ENCODE data around the gene ABCG2. TPM values are rescaled to one million over a fixed set of nuclear protein-coding genes. Genes with fewer than 3 reads are reported as not detected.

The ABCG2 gene
- total RNA-seq, 2 donors from 2014 or later = 0.74 TPM; not detected in 1

DNA sequence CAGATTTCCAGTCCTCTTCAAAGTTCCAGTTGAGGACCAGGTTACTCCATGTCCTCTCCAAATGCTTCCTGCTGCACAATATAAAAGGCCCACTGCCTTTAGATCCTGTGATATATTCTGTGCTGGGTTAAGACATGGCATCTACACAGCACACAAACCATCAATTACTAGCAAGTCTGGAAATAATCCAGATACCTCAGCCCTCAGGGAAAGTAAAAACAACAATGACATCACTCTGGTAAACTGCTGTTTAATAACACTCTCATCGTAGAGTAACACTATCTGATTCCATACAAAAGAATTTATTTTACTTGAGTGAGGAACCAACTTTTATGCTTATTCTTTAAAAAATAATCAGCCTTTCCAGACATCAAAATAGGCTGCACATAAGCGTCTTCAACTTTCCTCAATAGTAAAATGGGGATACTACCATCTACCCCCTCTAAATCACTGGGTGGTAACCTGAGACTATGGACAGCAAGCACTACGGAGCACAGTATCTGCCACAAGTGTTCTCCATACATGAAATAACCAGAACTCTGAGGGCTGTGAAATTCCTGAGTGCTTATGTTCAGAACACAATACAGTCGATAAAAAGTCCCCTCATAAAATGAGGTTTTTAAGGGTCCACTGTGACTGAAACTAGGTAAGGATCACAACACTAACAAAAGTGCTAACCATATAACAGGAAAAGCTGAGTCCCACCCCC, 53.4 kb downstream of the ABCG2 start:
- Mint-ChIP-seq H3K36me3 (no peaks in the 10 kb centered on the region), H3K27ac (no peak overlapping the region), H3K9me3 (no peaks in the 10 kb centered on the region)
- ATAC-seq (no peak), DNase-seq (ENCODE audit: low spot score in 2 of 2) (no peak)

DNA sequence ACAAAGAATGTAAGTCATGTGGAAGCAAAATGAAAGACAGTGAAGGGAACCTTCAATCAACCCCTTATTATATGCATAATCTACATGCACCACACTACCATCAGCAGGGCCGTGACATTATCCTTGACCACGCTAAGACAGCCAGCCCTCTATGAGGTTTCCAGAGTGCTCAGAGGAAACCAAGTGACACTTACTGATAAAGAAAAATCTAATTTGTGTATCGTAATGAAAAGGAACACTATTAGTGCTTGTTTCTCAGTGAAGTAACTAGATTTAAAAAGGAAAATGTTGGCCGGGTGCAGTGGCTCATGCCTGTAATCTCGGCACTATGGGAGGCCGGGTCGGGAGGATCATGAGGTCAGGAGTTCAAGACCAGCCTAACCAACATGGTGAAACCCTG, 56.4 kb downstream of the ABCG2 start:
- no peak for ATAC-seq
- H3K36me3 Mint-ChIP-seq = no peaks in the 10 kb centered on the region
- DNase-seq (ENCODE audit: low spot score in 2 of 2) = no peak
- no peak overlapping the region for H3K27ac Mint-ChIP-seq
- H3K9me3 Mint-ChIP-seq = no peaks in the 10 kb centered on the region

DNA sequence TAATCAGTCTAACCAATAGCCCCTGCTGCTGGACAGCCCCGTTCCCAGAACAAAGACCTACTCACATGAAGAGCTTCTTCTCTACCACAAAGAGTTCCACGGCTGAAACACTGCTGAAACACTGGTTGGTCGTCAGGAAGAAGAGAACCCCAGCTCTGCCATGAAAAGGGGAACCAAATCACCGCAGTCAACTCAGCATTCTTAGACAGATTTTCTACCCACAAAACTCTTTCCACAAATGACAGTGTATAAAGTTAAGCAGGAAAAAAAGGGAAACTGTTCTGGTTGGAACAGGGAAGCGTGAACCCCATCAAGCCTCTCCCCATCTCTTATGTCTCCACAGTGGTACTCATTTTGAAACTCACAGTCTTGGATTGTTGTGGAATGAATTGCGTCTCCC, 57.3 kb downstream of the ABCG2 start:
- DNase-seq (ENCODE audit: low spot score in 2 of 2) (no peak), ATAC-seq (no peak)
- H3K36me3 Mint-ChIP-seq = no peaks in the 10 kb centered on the region
- no peak overlapping the region for H3K27ac Mint-ChIP-seq
- no peaks in the 10 kb centered on the region for H3K9me3 Mint-ChIP-seq

DNA sequence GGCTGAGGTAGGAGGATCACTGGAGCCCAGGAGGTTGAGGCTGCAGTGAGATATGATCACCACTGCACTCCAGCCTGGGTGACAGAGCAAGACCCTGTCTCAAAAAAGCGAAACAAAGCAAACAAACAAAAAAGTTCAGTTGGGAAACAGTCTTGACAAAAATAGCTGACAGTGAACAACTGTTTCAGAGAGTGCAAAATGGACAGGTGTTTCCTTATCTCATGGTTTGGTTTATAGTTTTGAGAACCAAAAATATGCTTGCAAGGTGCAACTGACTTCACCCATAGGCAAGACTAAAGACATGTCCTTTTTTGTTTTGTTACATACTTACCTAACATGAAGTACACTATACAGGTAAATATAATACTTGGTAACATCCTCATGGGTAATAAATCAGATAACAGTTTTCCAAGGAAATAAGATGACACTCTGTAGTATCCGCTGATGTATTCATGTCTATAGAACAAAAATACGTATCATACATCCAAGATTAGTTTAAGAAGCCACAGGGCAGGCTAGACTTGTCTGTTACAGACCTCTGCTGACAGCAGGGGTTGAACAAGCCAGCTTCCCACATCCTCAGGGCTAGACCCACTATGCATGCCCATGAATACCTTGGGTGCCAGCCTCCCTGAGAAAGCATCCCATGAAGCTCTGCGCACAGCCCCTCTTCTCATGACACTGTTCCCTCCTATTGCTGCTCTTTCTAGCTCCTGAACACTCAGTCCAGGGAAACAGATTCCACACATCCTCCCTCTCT, 59.3 kb downstream of the ABCG2 start:
- Mint-ChIP-seq H3K36me3 (no peaks in the 10 kb centered on the region), H3K9me3 (no peaks in the 10 kb centered on the region), H3K27ac (no peak overlapping the region)
- DNase-seq (ENCODE audit: low spot score in 2 of 2) = no peak
- no peak for ATAC-seq

DNA sequence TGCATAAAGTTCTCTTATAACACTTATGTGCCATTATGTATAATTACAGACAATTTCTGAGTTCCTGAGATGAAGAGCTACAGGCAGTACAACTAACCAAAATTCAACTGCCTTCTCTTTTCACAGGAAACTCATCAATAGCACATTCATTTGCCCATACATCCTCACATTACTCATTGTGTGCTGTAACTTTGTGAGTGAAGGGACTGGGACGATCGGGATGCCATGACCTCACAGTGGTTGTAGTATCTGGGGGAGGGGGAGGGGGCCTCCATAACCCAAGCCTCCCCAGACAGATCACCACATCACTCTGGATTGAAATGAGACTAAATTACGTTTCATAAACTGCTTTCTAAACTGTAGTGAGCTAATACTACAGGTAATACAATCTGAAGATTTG, 60.7 kb downstream of the ABCG2 start:
- Mint-ChIP-seq H3K36me3 (no peaks in the 10 kb centered on the region), H3K27ac (no peak overlapping the region), H3K9me3 (no peaks in the 10 kb centered on the region)
- no peak for ATAC-seq
- DNase-seq (ENCODE audit: low spot score in 2 of 2) = no peak

DNA sequence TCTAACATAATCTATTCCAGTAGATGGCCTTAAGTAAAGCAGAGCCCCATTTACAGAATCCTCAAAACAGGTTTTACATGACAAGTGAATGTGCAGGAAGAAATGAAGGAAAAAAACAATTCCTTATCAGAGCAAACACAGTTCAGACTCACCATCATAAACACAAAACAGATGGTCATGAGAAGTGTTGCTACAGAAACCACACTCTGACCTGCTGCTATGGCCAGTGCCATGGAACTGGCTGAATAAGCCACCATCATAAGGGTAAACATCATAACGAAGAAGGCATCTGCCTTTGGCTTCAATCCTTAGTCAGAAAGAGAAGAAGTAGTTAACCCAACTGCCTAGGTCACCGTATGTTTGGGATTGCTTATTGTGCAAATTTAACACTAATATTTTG, 61.1 kb downstream of the ABCG2 start:
- no peaks in the 10 kb centered on the region for H3K9me3 Mint-ChIP-seq
- DNase-seq (ENCODE audit: low spot score in 2 of 2) = no peak

DNA sequence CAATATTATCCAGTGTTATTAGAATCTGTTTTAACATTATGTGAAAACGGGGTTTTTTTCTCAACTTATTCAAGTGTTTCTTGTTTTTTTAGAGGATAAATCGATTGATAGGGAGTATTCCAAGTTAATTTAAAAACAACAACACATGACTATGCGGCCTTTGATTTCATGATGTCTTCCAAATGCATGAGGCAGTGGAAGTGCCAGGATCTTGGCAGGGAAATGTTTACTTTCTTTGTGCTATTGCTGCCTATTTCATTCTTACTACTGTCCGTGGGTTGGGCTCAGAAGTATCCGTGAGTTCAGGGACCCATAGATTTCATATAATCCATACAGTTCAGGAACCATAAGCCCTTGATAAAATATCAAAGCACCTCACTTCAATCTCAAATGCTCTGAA, 64.6 kb downstream of the ABCG2 start:
- no peaks in the 10 kb centered on the region for H3K9me3 Mint-ChIP-seq
- DNase-seq (ENCODE audit: low spot score in 2 of 2) (no peak), ATAC-seq (no peak)
- H3K36me3 Mint-ChIP-seq = no peaks in the 10 kb centered on the region
- H3K27ac Mint-ChIP-seq = no peak overlapping the region

More for the DNA sequence above, 61.1 kb downstream of the ABCG2 start:
- ATAC-seq = no peak
- Mint-ChIP-seq H3K27ac (no peak overlapping the region), H3K36me3 (no peaks in the 10 kb centered on the region)

DNA sequence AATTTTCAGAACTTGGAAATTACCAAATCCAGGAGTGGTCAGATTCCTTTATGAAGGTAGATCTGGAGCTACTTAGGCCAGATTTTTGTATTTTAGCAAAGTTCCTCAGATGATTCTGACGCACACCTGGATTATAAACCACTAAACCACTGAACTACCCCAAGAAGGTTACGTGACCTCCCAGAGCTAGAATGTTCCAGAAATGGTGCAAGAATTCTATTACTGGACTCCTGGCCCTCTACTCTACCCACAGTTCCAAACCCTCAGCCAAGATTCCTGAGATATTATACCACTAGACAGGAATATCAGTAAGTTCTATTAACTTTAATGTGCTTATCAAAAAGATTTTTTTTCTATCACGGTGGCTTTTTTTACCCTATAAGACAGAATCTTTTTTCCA, 67.1 kb downstream of the ABCG2 start:
- no peak for ATAC-seq
- Mint-ChIP-seq H3K27ac (no peak overlapping the region), H3K9me3 (no peaks in the 10 kb centered on the region), H3K36me3 (no peaks in the 10 kb centered on the region)
- DNase-seq (ENCODE audit: low spot score in 2 of 2) = no peak

DNA sequence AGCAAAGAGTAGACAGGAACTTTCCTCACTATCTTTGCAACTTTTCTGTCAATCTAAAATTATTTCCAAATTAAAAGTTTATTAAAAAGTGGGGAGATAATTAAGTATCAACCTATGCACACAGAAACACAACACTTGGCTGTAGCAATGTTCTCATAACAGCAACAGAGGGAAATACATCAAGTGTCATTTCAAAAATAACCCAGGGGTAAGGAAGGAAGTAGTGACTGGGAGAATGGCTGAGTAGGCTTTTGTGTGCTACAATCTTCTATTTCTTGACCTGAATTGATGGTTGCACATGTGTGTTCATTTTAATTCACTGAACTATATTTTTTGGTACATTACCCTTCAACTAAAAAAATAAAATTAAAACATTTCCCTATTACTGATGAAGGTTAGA, 67.5 kb downstream of the ABCG2 start:
- Mint-ChIP-seq H3K36me3 (no peaks in the 10 kb centered on the region), H3K9me3 (no peaks in the 10 kb centered on the region), H3K27ac (no peak overlapping the region)
- DNase-seq (ENCODE audit: low spot score in 2 of 2) = no peak
- no peak for ATAC-seq

DNA sequence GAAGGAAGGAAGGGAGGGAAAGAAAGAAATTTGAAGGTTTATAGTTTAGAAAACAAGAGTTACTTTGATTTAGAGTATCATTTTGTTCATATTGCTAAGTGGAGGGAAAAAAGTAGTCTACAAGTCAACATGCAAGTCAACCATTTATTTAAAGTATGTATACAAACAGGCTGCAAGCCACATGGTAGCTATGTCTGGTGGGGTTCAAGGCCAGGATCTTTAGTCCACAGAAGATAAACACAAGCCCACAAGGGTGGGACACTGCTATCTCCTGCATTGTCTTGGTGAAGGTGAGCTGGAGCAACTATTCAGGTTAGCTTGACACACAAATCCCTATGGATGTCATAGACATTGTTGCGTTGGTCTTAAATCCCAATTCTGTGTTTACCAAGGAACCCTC, 71.4 kb downstream of the ABCG2 start:
- Mint-ChIP-seq H3K36me3 (no peaks in the 10 kb centered on the region), H3K9me3 (no peaks in the 10 kb centered on the region), H3K27ac (peak overlapping the region in 1 of 2 donors; percentile 57)
- ATAC-seq (no peak), DNase-seq (ENCODE audit: low spot score in 2 of 2) (no peak)

DNA sequence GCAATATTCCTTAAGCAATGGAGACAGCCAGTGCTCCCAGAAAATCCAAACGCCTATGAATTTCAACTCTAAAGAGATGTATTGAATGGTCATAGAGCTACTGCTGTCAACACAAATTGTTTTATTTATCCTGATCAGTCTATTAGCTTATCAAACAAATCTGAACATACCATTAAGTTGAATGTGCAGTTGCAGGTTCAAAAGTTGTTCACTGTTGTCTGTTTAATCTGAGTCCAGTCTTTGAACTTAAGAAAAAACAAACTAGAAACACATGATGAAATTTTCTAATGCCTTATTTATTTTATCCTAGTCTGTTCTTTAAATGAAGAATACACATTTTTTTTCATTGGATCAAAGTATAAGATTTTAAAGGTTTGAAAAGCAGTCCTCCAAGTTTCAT, 77.8 kb downstream of the ABCG2 start:
- ATAC-seq (no peak), DNase-seq (ENCODE audit: low spot score in 2 of 2) (no peak)
- H3K36me3 Mint-ChIP-seq = no peaks in the 10 kb centered on the region
- no peaks in the 10 kb centered on the region for H3K9me3 Mint-ChIP-seq
- no peak overlapping the region for H3K27ac Mint-ChIP-seq

DNA sequence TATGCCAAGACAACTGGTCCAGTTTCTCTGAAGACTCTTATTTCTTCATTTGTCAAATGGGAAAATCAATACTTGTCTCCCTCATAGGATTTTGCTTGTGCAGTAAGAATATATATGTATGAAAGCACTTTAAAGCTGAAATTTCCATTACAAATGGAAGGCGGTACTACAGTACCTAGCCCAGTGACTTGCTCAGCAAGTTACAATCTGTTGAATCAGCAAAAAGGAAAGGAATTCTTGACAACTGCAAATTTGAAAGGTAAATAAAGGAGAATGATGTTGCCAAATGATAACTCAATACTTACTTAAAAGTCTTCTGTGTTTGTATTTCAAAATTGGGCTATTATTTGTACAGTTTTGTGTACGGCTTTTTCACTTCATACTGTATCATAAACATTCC, 79.9 kb downstream of the ABCG2 start:
- Mint-ChIP-seq H3K27ac (no peak overlapping the region), H3K9me3 (no peaks in the 10 kb centered on the region)
- no peak for DNase-seq (ENCODE audit: low spot score in 2 of 2)

DNA sequence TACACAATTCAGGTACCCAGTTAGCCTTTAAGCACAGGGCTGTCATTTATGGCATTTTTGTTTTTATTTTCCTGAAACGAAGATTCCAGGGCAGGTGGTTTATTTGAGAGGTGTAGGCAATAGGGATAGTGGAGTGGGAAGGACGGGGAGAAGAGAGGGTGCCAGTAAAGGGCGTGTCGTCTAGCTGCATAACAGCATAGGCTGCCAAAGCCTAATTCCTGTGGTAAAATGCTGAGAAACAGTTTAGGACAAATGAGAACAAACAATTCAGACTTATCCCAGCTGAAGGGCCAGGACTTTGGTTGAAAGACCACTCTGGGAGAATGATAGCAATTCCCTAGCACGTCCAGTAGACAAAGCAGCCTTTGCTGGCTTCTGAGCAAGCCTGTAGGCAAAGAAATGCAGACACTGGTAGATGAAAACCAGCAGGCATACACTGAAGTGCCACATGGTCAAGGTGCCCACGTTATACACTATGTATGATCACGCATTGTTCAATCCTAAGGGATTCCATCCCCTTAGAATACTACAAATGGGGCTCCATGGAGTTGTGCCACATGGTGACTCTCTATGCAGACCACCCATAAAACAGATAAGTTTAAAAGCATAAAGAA, 80.4 kb downstream of the ABCG2 start:
- no peaks in the 10 kb centered on the region for H3K9me3 Mint-ChIP-seq
- ATAC-seq (no peak), DNase-seq (ENCODE audit: low spot score in 2 of 2) (no peak)
- H3K36me3 Mint-ChIP-seq = peaks cover 0 to 9% of the 10 kb centered on the region in 2 donors
- H3K27ac Mint-ChIP-seq = no peak overlapping the region

More for the DNA sequence above, 79.9 kb downstream of the ABCG2 start:
- peaks cover 0 to 9% of the 10 kb centered on the region in 2 donors for H3K36me3 Mint-ChIP-seq
- no peak for ATAC-seq

DNA sequence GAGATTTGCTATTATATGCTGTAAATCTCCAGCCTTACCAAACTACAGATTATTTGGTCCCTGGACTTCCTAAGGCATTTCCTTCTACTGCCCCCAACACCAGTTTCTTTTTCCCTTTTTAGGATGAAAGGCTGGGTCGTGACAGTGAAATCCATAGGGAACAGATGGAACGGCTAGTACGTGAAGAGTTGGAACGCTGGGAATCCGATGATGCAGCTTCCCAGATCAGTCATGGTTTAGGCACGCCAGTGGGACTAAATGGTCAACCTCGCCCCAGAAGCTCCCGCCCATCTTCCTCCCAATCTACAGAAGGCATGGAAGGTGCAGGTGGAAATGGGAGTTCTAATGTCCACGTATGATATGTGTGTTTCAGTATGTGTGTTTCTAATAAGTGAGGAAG, 83.1 kb downstream of the ABCG2 start:
- no peak for ATAC-seq
- no peak for DNase-seq (ENCODE audit: low spot score in 2 of 2)
- peaks cover 7 to 10% of the 10 kb centered on the region in 2 donors for H3K9me3 Mint-ChIP-seq
- H3K27ac Mint-ChIP-seq = no peak overlapping the region
- peaks cover 23 to 29% of the 10 kb centered on the region in 2 donors for H3K36me3 Mint-ChIP-seq

DNA sequence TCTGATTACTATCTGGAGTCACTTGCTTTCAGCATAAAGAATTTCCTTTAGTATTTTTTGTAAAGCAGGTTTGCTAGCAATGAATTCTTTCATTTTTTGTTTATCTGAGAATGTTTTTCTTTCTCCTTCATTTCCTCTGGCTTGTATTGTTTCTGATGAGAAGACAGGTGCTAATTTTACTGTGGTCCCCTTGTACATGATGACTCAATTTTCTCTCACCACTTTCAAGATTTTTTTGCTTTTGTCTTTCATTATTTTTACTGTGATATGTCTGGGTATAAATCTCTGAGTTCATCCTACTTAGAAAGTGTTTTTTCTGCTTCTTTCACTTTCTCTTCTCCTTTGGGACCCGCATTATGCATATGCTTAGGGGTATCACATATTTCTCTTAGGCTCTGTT, 88.4 kb downstream of the ABCG2 start:
- no peak overlapping the region for H3K27ac Mint-ChIP-seq
- ATAC-seq = no peak
- H3K36me3 Mint-ChIP-seq = peaks cover 50 to 54% of the 10 kb centered on the region in 2 donors
- no peak for DNase-seq (ENCODE audit: low spot score in 2 of 2)
- H3K9me3 Mint-ChIP-seq = peaks cover 7 to 13% of the 10 kb centered on the region in 2 donors

DNA sequence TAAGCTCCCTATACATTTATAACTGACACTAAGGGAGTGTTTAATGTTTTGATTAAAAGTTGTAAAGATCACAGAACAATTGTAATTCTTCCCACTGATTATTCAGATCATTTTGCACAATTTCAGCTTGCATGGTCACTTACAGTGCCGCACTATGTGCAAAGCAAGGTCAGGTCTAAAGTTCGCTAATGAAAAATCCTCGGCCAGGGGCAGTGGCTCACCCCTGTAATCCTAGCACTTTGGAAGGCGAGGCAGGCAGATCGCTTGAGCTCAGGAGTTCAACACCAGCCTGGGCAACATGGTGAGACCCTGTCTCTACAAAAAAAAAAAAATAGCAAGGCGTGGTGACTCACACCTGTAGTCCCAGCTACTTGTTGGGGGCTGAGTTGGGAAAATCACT, 94.0 kb downstream of the ABCG2 start:
- H3K27ac Mint-ChIP-seq = no peak overlapping the region

DNA sequence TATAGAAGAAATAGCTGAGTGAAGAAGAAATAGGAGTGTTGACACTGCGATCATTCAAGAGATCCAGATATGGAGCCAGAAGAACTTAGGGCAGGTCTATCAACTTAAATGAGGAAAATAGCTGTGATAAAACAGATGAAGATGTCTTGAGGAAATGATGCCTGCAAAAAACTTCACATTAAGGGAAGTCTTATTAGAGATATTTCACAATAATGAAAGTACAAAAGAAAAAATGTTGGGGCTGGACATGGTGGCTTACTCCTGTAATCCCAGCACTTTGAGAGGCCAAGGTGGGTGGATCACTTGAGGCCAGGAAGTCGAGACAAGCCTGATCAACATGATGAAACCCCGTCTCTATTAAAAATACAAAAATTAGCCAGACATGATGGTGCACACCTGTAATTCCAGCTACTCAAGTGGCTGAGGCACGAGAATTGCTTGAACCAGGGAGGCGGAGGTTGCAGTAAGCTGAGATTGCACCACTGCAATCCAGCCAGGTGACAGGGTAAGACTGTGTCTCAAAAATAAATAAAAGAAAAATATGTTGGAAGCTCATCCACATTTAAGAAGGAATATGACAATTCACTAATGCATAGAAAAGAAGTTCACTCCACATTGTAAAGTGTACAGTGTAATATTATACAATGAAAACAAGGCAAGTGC, 94.7 kb downstream of the ABCG2 start:
- DNase-seq (ENCODE audit: low spot score in 2 of 2) (no peak), ATAC-seq (no peak)
- Mint-ChIP-seq H3K9me3 (no peaks in the 10 kb centered on the region), H3K27ac (no peak overlapping the region), H3K36me3 (peaks cover 16 to 23% of the 10 kb centered on the region in 2 donors)

More for the DNA sequence above, 94.0 kb downstream of the ABCG2 start:
- Mint-ChIP-seq H3K36me3 (peaks cover 16 to 24% of the 10 kb centered on the region in 2 donors), H3K9me3 (no peaks in the 10 kb centered on the region)
- no peak for ATAC-seq
- DNase-seq (ENCODE audit: low spot score in 2 of 2) = no peak
